Activated naive CD8-positive, alpha-beta T cell treated with anti-CD3 and anti-CD28 coated beads, Interleukin-2, amount 50 U/mL, for 16 hours (primary cell): ENCODE results near the gene RAG1.

Experiments
- DNase-seq: peaks from one replicate; pipeline ENCODE4 v3.0.0-alpha.2; 2020; ENCODE audit warnings: low read depth, low spot score

Gene RAG1

GRCh38 chr11:36590513-36590912, 22.7 kb downstream of the RAG1 start:
- DNase-seq, result no peak

GRCh38 chr11:36591433-36591832, 23.6 kb downstream of the RAG1 start:
- DNase-seq, result no peak

GRCh38 chr11:36594316-36594989, 26.6 kb downstream of the RAG1 start, which contains the start of gene IFTAP:
Gene IFTAP (plus strand): TSS chr11:36594502. CDS start chr11:36610104, 15,602 bp downstream.
- DNase-seq, result no peak

- no peak for DNase-seq
Measured at GRCh38 chr11:36596880-36597279, 29.1 kb downstream of the RAG1 start.

GRCh38 chr11:36598051-36598450, 30.2 kb downstream of the RAG1 start, which contains the start of gene RAG2:
Gene RAG2 (minus strand): TSS chr11:36598236. CDS start chr11:36594168, 4,068 bp downstream.
- no peak for DNase-seq

GRCh38 chr11:36600180-36600579, 32.4 kb downstream of the RAG1 start:
- DNase-seq, result no peak

- no peak for DNase-seq
Measured at GRCh38 chr11:36601155-36601554, 33.3 kb downstream of the RAG1 start.

- no peak for DNase-seq
Measured at GRCh38 chr11:36602135-36602534, 34.3 kb downstream of the RAG1 start.

GRCh38 chr11:36605221-36606216, 37.7 kb downstream of the RAG1 start:
- DNase-seq, result no peak

GRCh38 chr11:36608491-36609199, 40.8 kb downstream of the RAG1 start:
- DNase-seq, result no peak

GRCh38 chr11:36609383-36609782, 41.6 kb downstream of the RAG1 start:
- DNase-seq, result no peak

- no peak for DNase-seq
Measured at GRCh38 chr11:36615826-36616225, 48.0 kb downstream of the RAG1 start.

- no peak for DNase-seq
Measured at GRCh38 chr11:36617543-36618362, 49.9 kb downstream of the RAG1 start.

- no peak for DNase-seq
Measured at GRCh38 chr11:36618363-36619047, 50.7 kb downstream of the RAG1 start.

GRCh38 chr11:36619502-36619901, 51.7 kb downstream of the RAG1 start:
- DNase-seq, result no peak

GRCh38 chr11:36620246-36620645, 52.4 kb downstream of the RAG1 start:
- no peak for DNase-seq

GRCh38 chr11:36622431-36623136, 54.8 kb downstream of the RAG1 start:
- no peak for DNase-seq

- DNase-seq, result no peak
Measured at GRCh38 chr11:36623494-36623893, 55.7 kb downstream of the RAG1 start.

GRCh38 chr11:36627006-36627405, 59.2 kb downstream of the RAG1 start:
- DNase-seq, result no peak

- no peak for DNase-seq
Measured at GRCh38 chr11:36627471-36627870, 59.7 kb downstream of the RAG1 start.
